Omental fat pad (tissue), 4 donors: ENCODE measurements around the gene ARID5A. TPM values are rescaled to one million over a fixed set of nuclear protein-coding genes. Genes with fewer than 3 reads are reported as not detected.

Experiments
- ATAC-seq: fragments of 150-250 bp; one replicate; pipeline ENCODE4 v1.9.1; 2016; ENCODE audit warnings: mild to moderate bottlenecking, moderate library complexity; ENCODE audit not compliant: low FRiP score
- DNase-seq: peaks from one replicate; pipeline ENCODE4 v3.0.0-alpha.2; 2019; ENCODE audit warnings: low spot score
- total RNA-seq, 4 donors: library from RNA; depleted of rRNA; stranded (reverse); fragments of >200 nt; gene quantifications; one replicate each; pipeline ENCODE4 v1.1.0, GENCODE V29; 2016
- TF ChIP-seq, protein P1 (sequence below), 3 donors: fragments of 450-650 bp; IDR thresholded peaks; one replicate each; pipeline ENCODE4 v1.5.1; 2016 to 2017; ENCODE audit warnings: antibody characterized with exemption in 3 of 3, mild to moderate bottlenecking in 3 of 3, moderate library complexity in 2 of 3

Gene ARID5A
- total RNA-seq, 4 donors from 2014 or later = 26.2 to 79.7 (median 41.8) TPM

DNA sequence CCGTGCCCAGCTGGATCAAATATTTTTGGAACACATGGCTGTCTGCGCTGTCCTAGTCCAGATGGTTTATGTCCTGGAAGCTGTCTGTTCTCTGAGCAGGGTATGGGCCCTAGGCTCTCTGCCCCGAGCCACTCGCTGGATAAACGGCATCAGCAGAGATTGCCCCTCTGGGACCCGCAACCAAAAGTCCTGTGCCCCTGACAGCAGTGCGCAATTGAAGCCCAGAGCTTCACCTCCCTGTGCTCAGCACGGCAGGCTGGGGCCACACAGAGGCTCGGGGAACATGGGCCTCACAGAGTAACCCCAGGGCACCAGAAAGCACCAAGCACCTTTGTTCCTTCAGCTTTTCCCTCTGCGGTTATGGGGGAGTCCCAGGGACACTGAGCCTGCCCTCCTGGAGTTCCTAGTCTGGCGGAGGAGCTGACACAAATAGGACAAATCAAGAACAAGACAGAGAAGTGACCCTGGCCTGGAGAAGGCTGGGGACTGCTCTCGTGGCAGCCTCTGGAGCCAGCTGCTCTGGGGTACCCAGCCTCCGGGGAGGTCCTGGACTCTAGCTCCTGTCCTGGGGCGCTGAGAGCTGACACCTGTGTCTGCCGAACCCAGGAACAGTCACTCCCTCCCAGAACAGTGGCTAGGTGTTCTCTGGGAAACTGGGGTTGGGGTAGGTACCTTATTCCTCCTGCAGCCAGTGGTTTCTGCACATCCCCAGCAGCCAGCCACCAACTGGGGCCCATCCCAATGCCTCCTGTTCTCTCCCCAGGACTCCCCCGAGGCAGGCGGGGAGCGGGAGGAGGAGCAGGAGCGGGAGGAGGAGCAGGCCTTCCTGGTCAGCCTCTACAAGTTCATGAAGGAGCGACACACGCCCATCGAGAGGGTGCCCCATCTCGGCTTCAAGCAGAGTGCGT lies 12.3 kb downstream of the ARID5A start:
- ATAC-seq (no peak), DNase-seq (no peak)
- TF ChIP-seq, protein P1, sequence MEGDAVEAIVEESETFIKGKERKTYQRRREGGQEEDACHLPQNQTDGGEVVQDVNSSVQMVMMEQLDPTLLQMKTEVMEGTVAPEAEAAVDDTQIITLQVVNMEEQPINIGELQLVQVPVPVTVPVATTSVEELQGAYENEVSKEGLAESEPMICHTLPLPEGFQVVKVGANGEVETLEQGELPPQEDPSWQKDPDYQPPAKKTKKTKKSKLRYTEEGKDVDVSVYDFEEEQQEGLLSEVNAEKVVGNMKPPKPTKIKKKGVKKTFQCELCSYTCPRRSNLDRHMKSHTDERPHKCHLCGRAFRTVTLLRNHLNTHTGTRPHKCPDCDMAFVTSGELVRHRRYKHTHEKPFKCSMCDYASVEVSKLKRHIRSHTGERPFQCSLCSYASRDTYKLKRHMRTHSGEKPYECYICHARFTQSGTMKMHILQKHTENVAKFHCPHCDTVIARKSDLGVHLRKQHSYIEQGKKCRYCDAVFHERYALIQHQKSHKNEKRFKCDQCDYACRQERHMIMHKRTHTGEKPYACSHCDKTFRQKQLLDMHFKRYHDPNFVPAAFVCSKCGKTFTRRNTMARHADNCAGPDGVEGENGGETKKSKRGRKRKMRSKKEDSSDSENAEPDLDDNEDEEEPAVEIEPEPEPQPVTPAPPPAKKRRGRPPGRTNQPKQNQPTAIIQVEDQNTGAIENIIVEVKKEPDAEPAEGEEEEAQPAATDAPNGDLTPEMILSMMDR (IDR thresholded peaks at IDR 0.05) = no peak

DNA sequence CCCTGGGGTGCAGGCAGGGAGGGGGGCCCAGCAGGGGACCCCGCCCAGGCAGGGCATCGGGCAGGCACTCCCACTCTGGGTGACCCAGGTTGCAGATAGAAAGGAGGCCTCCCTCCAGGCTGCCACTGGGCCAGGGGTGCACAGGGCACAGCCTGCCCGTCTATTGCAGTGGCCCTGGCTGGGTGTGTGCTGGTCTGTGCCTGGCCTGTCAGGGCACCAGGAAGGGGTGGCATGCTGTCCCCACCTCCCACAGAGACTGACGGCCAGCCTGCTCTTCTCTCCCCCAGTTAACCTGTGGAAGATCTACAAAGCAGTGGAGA lies 12.9 kb downstream of the ARID5A start:
- TF ChIP-seq, protein P1 (IDR thresholded peaks at IDR 0.05) = no peak
- no peak for ATAC-seq
- no peak for DNase-seq

DNA sequence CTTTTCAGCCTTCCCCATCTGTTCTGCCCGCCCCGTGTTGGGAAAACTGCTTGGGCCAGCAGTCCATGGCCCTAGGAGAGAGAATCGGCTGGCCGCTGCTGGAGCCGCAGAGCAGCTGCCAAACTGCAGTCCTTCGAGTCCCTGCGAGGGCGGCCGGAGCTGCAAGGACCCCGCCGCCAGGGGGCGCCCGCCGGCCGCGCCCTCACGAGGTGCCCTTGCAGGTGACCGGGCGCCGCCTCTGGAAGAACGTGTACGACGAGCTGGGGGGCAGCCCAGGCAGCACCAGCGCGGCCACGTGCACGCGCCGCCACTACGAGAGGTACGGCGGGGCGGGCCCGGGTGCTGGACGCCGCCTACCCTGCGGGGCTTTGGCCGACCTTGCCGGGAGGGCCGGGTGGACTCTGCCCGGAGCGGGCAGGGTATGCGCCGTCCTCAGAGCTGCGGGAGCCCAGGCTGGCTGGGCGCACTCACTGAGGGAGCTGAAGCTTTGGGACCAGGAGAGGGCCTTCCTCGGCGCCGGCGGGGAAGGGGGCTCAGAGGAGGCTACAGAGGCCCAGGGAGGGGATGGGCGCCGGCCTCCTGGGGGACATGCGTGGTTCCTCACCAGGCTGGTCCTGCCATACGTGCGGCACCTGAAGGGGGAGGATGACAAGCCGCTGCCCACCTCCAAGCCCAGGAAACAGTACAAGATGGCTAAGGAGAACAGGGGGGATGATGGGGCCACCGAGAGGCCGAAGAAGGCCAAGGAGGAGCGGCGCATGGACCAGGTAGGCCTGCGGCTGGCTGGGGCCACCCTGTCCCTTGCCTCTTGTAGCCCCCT lies 13.6 kb downstream of the ARID5A start:
- TF ChIP-seq, protein P1 (IDR thresholded peaks at IDR 0.05) = no peak
- DNase-seq = no peak
- no peak for ATAC-seq

DNA sequence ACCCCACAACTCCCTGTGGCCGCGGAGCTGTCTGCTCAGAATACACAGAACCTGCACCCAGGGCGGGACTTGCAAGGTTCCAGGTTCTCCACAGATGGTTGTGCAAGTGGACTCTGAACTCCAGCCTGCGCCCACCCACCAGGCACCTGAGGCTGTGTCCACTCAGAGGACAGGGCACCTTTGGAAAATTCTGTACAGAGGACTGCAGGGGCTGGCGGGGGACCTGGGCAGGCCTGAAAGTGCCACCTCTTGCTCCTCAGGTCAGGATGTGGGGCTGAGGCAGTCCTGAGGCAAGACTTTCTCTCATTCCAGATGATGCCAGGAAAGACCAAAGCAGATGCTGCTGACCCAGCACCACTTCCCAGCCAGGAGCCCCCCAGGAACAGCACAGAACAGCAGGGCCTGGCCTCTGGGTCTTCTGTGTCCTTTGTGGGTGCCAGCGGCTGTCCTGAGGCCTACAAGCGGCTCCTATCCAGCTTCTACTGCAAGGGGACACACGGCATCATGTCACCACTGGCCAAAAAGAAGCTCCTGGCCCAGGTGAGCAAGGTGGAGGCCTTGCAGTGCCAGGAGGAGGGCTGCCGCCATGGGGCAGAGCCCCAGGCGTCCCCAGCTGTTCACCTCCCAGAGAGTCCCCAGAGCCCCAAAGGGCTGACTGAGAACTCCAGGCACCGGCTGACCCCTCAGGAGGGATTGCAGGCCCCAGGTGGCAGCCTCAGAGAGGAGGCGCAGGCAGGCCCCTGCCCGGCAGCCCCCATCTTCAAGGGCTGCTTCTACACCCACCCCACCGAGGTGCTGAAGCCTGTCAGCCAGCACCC lies 14.4 kb downstream of the ARID5A start:
- DNase-seq (no peak), ATAC-seq (no peak)
- TF ChIP-seq, protein P1 (IDR thresholded peaks at IDR 0.05) = no peak

DNA sequence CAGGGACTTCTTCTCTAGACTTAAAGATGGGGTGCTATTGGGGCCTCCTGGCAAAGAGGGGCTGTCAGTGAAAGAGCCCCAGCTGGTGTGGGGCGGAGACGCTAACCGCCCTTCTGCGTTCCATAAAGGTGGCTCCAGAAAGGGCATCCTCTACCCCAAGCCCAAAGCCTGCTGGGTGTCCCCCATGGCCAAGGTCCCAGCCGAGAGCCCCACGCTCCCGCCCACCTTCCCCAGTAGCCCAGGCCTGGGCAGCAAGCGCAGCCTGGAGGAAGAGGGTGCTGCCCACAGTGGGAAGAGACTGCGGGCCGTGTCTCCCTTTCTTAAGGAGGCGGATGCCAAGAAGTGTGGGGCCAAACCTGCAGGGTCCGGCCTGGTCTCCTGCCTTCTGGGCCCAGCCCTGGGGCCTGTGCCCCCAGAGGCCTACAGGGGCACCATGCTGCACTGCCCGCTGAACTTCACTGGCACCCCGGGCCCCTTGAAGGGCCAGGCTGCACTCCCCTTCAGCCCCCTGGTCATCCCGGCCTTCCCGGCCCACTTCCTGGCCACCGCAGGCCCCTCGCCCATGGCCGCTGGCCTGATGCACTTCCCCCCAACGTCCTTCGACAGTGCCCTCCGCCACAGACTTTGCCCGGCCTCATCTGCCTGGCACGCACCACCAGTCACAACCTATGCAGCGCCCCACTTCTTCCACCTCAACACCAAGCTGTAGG lies 15.2 kb downstream of the ARID5A start:
- ATAC-seq = no peak
- no peak for DNase-seq
- TF ChIP-seq, protein P1 (IDR thresholded peaks at IDR 0.05) = no peak
